Amniotic stem cell (primary cell): Measurements from ENCODE around the gene SMCR8.
"Not testable (repeated sequence)": the region's sequence is repeated elsewhere in the genome, so short reads cannot be mapped to it uniquely, and the experiment has no call there.

Experiments
- DNase-seq: peaks from one replicate; lab custom pipeline; 2025; lab: John Stamatoyannopoulos, UW

SMCR8 gene, protein sequence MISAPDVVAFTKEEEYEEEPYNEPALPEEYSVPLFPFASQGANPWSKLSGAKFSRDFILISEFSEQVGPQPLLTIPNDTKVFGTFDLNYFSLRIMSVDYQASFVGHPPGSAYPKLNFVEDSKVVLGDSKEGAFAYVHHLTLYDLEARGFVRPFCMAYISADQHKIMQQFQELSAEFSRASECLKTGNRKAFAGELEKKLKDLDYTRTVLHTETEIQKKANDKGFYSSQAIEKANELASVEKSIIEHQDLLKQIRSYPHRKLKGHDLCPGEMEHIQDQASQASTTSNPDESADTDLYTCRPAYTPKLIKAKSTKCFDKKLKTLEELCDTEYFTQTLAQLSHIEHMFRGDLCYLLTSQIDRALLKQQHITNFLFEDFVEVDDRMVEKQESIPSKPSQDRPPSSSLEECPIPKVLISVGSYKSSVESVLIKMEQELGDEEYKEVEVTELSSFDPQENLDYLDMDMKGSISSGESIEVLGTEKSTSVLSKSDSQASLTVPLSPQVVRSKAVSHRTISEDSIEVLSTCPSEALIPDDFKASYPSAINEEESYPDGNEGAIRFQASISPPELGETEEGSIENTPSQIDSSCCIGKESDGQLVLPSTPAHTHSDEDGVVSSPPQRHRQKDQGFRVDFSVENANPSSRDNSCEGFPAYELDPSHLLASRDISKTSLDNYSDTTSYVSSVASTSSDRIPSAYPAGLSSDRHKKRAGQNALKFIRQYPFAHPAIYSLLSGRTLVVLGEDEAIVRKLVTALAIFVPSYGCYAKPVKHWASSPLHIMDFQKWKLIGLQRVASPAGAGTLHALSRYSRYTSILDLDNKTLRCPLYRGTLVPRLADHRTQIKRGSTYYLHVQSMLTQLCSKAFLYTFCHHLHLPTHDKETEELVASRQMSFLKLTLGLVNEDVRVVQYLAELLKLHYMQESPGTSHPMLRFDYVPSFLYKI

DNA sequence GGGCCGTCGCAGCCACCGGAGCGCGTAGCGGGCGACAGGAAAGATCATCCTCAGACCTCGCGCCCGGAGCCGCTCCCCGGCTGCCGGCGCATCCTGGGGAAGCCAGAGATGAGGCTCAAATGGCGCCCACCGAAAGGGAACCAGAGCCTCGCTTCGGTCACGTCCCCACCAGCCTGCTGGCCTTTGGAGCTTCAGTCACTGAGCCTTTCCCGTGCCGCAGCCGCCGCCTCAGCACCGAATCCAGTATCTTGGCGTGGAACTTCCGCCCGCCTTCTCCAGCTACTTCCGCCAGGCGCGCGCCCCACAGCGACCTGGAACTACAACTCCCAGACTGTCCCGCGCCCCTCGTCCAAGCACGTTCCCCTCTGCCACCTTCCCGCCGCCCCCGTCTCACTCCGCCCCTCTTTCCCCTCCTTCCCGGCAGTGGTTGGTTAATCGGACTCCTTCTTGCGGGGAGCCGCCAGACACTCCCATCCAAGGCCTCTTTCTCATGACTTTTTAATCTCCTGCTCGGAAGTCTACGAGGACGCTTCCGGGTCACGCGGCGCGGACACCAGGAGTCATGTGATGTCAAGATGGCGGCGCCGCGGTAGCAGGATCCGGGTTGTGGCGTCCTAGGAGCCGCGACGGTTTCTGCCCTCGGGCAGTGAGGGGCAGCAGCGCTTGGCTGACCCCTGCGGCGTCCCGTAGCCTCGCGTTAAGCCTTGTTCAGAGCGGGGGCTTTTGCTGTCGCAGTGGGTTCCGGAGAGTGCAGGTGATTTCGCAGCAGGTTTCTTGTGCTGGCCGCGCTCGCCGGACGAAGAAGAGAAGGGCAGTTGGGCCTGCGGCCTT, at the start of gene SMCR8, which contains the start of gene TOP3A:
Gene SMCR8 (plus strand): TSS at position 563 of the 831 bp plus-strand sequence. CDS start 497 bp downstream, outside the sequence.
Gene TOP3A (minus strand): TSS at position 264 of the 831 bp plus-strand sequence. CDS start 216 bp downstream, at position 48.
- DNase-seq = peak; percentile 100

DNA sequence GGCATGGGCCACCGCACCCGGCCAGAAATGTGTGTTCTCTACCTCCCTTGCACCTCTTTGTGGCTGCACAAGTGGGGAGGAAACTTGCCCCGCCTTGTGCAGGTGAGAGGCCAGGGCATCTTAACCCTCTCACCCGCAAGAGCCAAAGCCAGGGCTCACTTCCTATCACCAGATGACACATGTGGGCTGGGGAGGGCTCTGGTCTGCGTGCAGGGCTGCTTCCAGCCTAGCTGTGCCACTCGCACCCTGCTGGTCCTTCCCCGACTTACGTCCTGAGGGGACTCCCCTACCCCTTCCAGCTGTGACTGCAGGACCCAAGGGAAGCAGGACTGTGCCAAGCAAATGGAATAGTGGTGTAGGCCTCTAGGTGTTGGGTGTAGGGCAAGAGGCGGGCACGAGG, 47.7 kb upstream of the SMCR8 start:
- no peak for DNase-seq

DNA sequence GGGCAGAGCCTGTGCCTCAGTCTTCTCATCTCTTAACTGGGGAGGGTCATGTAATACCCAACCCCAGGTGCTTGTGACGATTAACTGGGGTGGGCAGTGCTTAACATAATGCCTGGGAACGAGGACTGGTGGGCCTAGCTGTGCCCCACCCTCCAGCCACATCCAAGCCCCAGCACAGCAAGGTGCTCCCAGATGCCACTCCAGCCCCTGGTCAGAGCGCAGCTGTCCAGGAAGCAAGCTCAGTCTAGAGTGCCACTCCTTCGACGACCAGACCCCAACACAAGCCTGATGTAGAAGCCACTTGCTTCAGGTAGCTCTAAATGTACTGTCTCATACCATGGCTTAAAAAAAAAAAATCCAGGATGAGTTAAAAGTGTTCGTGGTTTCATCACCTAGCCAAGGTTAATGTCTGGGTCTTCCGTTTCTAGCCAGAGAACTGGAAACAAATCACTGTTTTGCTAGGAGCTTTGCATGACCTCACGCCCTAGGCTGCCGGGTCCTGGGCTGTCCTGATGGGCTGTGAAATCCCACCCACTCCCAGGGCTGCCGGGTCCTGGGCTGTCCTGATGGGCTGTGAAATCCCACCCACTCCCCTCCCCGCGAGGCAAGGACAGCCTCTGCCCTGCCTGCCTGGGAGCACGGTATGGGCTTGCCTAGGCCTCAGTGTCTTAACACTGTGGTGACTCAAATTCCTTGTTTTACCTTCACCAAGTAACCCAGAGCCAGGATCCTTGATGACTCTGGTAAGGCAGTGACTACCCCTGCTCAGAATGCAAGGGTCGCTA, 47.0 kb upstream of the SMCR8 start:
- no peak for DNase-seq

DNA sequence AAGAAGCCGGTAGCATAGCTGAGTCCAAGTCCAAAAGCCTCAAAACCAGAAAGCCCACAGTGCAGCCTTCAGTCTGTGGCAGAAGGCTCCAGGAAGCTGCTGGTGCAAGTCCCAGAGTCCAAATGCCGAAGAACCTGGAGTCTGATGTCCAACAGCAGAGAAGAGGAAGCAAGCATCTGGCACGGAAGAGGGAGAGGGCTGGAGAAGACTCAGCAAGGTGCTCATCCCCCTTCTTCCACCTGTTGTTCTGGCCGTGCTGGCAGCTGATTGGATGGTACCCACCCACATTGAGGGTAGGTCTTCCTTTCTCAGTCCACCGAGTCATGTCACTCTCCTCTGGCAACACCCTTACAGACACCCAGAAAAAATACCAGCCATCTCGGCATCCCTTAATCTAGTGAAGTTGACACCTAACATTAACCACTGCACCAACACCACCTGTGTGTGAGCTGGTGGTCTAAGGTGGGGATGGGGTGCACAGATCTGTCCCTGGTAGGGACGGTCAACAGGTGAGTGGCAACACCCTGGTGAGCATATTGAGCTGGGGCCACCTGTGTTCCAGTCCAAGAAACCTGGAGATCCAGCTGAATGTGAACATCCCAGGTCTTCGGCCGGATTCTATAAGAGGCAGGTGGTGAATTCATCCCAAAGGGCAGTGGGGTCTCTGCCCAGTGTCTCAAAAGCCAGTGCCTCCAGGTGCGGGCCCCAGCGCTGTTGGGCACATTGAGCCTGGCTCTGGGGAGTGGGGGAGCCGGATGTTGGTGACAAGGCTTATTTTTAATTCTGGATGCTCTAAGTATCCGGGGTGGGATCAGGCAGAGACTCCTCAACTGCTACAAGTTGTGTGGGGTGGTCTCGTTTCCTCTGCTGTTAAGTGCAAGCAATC, 44.8 kb upstream of the SMCR8 start:
- no peak for DNase-seq

DNA sequence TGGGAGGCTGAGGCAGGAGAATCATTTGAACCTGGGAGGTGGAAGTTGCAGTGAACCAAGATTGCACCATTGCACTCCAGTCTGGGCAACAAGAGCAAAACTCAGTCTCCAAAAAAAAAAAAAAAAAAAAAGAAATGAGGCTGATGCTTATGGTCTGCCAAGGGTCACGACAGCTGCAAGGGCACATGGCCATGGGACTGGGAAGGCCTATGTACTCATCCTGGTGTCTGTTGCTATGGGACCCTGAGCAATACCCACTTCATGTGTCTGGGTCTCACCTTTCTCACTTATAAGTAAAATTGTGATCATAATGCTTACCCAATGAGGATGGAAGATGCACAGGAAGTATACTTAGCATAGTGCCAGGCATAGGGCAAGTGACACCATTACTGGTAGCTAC, 38.0 kb upstream of the SMCR8 start:
- DNase-seq = no peak

DNA sequence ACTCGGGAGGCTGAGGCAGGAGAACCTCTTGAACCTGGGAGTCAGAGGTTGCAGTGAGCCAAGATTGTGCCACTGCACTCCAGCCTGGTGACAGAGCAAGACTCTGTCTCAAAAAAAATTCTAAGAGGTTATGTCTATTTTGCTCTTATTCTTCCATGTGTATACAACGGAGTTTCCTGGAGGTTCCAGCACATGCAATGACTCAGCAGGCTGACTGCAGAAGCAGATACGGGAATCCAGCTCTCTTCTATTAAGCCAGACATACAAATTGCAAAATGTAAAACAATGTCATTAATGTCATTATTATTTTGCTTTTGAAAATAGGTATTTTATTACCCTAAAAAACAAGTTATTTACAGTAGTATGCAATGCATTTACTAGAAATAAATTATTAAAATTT, 36.2 kb upstream of the SMCR8 start:
- no peak for DNase-seq

DNA sequence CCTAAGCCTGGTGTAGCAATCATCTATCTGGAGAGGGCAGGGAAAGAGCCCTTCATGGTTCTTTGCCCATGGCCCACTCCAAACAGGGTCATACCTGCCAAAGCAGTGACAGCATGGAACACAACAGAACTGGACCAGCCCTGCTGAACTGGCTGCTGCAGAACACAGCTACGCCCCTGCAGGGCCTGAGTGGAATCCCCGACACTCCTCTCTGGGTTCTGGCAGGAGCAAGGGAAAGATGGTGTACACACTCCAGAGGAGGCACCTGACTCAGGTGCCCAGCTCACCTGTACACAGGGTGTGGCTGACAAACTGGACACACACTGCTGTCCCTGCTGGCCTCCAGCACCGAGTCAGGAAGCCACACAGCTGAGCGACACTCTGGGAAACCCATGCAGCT, 34.8 kb upstream of the SMCR8 start:
- no peak for DNase-seq

DNA sequence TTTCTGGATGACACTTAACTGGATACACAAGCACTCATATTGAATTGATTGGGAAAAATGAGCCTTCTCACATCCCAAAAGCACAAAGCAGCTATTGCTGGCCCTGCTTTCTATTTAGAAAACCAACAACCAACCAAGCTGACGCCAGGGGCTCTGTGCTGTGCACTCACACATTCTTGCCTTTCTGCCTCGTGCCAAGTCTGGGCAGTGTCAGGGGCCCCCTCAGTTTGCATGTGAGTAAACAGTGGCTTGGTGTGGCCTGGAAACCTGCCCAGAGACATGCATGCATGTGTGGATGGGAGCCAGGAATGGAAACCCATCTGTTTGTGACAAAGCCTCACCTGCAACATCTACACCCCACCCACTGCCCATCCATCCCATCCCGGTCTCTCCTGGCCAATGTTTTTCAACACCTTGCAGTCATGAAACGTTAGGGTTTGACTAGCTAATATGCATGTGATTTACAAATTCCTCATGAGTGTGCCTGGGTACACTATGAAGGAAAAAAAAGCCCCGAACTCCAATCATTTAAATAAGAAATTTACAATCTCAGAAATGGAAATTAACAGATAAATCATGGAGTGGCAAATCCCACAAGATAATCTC, 34.2 kb upstream of the SMCR8 start:
- DNase-seq = no peak

DNA sequence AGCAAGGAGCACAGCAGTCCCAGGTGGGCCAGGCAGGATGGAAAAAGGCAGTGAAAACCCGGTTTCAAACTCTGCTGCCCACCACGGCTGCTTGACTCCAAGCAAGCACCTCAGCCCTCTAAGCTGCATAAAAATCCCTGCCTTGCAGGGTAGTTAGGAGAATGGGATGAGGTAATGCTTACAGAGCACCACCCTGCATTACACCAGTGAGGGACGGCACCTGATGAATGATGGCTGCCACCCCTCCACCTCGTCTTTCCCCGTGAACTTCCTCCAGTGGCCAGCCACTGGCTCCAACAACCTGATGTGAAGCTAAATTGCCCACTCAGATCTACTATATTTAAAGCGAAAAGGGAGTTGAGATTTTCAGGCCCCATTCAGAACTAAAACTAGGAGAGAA, 33.3 kb upstream of the SMCR8 start:
- DNase-seq = no peak

DNA sequence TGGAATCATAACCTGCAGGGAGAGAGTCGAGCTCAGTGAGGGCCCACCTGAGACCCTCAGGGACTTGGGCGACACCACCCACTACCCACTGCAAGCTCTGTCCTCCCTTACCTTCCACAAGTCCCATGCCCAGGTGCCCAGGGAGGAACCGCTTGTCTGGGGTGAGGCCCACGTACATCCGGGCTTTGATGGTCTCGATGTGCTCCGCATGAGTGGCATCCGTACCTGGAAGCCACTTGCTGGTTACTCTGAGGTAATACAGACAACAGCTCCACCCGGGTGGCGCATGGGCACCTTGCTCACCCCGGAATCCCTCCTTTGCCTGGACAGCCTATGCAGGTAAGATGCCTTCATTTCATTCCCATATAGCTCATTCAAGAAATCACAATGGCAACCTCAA, 29.8 kb upstream of the SMCR8 start:
- DNase-seq = no peak

DNA sequence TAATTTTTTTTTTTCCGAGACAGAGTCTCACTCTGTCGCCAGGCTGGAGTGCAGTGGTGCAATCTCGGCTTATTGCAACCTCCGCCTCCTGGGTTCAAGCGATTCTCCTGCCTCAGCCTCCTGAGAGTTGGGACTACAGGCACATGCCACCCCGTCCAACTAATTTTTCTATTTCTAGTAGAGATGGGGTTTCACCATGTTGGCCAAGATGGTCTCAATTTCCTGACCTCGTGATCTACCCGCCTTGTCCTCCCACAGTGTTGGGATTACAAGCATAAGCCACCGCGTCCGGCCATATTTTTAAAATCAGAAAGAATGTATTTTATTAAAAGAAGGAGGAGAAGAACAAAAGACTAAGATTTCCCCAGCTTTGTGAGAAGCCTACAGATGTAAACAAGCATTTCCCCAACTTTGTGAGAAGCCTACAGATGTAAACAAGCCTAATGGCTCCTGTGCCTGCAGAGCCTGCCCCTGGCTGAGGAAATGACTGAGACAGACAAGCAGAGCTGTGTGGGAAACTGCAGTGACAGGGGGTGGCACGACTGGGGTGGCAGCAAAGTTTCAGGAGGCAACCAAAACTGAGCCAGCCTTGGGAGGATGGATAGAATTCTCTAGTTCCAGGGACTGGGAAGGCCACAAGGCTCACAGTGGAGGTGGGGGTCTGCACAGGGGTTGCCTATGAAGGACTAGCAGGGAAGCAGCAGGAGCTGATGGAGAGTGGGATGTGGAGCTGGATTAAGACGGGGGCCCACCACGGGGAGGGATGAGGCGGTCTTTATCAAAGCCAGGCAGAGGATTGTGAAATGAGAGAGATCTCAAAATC, 23.2 kb upstream of the SMCR8 start:
- no peak for DNase-seq

DNA sequence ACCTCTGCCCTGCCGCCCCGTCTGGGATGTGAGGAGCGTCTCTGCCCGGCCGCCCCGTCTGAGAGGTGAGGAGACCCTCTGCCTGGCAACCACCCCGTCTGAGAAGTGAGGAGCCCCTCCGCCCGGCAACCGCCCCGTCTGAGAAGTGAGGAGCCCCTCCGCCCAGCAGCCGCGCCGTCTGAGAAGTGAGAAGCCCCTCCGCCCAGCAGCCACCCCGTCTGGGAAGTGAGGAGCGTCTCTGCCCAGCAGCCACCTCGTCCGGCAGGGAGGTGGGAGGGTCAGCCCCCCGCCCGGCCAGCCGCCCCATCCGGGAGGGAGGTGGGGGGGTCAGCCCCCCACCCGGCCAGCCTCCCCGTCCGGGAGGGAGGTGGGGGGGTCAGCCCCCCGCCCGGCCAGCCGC, 17.0 kb upstream of the SMCR8 start:
- not testable (repeated sequence) for DNase-seq

DNA sequence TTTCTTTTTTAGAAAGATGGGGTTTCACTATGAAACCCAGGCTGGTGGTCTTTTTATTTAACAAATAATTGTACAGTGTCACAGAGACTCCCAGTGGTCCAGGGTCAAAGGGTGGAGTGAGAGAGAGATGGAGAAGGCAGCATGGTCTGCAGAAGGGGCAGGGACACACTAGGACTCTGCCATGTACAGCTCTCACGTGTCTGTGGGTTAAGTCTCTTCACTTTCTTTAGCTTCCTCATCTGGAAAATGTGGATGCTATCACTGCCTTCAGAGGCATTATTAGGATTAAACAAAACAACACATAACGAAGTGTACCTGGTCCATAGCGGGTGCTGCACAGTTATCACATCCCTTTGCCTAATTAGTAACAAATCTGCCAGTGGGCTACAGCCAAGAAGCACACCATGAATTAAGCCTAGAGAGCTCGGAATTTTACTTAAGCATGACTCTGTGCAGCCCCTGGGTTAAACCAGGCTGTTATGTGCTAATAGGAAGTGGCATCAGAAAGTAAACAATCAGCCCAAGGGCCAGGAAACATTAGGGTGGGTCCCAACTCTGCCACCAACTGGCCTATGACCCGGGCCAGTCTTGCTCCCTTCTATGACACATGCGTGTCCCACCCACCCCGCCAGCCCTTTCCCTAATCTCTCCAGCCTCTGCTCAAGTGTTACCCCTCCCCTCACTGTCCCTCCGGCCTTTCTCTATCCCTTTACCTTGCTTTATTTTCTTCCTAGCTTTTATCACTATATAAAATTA, 14.2 kb upstream of the SMCR8 start:
- no peak for DNase-seq

DNA sequence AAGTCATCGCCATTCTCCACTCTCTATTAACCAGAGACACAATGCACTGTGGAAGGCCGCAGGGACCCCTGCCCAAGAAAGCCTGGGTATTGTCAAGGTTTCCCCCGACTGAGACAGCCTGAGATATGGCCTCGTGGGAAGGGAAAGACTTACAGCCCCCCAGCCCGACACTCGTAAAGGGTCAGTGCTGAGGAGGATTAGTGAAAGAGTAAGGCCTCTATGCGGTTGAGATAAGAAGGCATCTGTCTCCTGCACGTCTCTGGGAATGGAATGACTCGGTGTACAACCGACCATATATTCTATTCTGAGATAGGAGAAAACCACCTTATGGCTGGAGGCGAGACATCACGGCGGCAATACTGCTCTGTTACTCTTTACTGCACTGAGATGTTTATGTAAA, 11.9 kb upstream of the SMCR8 start:
- not testable (repeated sequence) for DNase-seq

DNA sequence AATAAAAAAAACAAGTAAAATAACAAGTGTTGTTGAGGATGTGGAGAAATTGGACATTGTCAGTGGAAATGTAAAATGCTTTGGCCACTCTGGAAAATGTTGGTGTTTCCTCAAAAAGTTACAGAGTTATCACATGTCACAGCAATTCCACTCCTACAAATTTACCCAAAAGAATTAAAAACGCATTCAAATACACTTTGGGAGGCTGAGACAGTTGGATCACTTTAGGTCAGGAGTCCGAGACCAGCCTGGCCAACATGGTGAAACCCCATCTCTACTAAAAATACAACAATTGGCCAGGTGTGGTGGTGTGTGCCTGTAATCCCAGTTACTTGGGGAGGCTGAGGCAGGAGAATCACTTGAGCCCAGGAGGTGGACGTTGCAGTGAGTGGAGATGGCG, 5.9 kb upstream of the SMCR8 start:
- no peak for DNase-seq

DNA sequence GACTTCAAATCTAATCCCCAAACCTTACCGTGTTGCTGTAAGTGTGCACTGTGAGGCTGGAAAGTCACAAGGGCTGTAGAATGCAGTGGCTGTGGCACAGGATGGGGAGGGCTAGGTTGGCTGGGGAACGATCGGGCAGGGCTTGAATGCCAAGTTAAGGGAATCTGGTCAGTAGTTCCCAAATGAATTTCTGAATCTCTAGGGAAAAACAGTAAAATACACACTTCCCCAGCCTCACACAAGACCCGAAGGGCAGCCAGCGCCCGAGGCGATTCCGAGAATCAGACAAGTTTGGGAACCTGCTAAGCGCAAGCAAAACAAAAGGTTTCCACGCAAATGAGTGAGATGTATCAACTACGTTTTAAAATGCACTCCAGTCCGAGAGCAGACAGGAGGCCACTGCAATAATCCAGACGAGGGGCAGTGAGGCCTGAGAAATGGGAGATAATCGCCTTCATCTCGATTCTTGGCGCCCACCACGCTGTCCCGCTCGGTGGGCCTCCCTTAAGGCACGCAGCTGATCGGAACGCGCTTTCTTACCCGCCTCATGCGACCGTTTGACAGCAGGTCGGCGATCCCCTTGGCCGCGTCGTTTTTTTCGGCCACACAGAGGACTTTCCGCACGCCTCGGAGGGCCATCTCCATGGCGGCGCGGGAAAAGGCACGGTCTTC, 898 bp upstream of the SMCR8 start:
- DNase-seq = no peak

DNA sequence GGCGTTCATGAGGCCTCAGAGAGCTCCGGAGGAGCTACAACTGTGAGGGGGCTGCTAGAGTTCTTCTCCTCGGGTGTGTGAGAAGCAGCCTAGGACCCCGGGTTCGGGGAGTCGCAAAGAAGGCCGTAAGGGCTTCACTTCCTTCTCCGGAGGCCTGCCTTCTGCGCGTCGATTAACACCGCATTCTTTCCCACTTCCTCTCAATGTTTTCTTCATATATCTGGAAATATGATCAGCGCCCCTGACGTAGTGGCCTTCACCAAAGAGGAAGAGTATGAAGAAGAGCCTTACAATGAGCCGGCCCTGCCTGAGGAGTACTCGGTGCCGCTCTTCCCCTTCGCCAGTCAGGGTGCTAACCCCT, 449 bp downstream of the SMCR8 start:
- DNase-seq = no peak

DNA sequence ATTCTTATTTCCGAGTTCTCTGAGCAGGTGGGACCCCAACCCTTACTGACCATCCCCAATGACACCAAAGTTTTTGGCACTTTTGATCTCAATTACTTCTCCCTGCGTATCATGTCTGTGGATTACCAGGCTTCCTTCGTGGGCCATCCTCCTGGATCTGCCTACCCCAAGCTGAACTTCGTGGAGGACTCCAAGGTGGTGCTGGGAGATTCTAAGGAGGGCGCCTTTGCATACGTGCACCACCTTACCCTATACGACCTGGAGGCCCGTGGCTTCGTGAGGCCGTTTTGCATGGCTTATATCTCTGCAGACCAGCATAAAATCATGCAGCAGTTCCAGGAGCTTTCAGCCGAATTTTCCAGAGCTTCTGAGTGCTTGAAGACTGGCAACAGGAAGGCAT, 868 bp downstream of the SMCR8 start:
- DNase-seq = no peak
